ENCODE measurements around the gene TMEM236. TPM values are rescaled to one million over a fixed set of nuclear protein-coding genes. Genes with fewer than 3 reads are reported as not detected.

TMEM236 gene
- total RNA-seq, 2 experiments from 2014 or later: 0.04 to 0.12 TPM

Other genes with a start within 250 kb of the TMEM236 start
- 1 to 10 TPM; 3.5 TPM for gene HACD1, start 134.8 kb upstream of the TMEM236 start, total RNA-seq
- 10 to 100 TPM; 21.6 to 22.7 TPM for gene STAM, start 108.0 kb upstream of the TMEM236 start, total RNA-seq
- under 1 TPM in 1 of 2 experiments, not detected in 1; 0.06 TPM for gene MRC1, start 57.1 kb downstream of the TMEM236 start, total RNA-seq
- not detected for gene SLC39A12, start 199.7 kb downstream of the TMEM236 start, total RNA-seq

Data from activated naive CD8-positive, alpha-beta T cell treated with anti-CD3 and anti-CD28 coated beads for 36 hours (primary cell).